Measurements from ENCODE around the gene LZTFL1. TPM values are rescaled to one million over a fixed set of nuclear protein-coding genes. Genes with fewer than 3 reads are reported as not detected.

The LZTFL1 gene
- total RNA-seq, 1 experiment from 2014 or later, result 3.2 TPM

DNA sequence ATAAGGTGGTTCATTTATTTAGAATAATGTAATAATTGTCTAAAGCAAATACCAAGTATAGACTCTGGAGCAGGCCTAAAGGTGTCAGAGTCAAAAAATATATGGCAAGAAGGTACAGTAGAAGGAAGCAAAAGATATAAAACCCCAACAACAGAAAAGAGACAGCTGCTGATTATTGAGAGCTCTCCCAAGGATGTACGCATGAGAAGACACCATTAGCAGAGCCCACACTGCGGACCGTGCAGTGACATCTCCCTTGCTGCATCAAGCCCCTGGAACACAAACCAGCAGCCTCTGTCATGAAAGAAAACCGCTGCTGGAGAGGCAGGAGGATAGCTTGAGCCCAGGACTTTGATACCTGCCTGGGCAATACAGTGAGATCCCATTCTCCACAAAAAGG is 27.6 kb downstream of the LZTFL1 start:
- DNase-seq (ENCODE audit: low spot score), result no peak

DNA sequence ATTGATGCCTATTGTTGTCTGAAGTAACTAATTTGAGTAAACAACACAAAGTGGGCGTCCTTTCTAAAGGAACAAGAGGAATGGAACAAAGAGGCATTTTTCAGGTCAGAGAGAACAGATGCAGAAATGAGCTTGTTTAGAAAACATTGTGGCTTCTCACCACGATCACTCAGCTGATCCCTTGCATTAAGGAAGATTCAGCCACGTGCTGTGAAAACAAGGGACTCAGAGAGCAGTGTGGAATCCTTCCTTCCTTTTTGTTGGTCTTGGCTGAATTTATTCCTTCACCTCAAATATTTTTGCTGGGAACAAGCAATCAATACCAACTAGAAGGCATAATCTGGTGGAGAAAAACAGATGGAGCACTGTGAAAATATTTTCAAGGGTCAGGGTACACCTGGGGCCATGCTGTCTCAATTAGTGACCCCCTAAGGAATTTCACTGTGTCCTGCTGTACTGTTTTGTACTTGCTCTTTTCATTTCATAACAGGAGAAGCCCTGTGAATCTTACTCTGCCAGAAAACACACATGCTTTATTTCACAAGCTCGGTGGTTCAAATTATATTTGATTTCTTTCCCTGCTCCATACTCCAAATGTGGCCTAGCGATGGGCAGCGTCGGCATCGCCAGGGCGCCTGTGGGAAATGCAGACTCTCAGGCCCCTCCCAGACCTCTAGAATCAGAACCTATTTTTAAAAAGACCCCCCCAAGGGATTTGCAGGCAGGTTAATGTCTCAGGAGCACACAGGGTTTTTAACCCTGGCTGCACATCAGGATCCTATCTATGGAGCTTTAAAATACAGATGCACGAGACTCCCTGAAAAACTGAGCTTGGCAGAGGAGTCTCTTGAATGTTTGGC is 34.0 kb downstream of the LZTFL1 start:
- no peak for DNase-seq (ENCODE audit: low spot score)

GRCh38 chr3:45807133-45807532 is 34.8 kb downstream of the LZTFL1 start:
- DNase-seq (ENCODE audit: low spot score), result no peak

DNA sequence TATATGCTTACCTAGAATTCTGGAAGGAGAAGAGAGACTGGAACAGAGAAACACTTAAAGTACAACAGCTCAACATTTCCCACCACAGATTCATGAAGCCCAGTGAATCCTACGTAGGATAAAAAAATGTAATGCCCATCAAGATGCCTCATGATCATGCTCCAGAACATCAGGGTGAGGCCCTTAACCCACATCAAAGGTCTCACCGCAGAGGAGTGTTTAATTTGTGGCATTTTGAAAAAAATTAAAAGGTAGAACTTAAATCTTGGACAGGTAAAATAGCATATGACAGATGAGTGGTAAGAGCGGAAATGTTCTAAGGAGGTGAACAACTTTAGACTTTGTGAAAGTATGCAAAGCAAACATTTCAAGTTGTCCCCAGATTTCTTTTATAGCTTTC is 35.8 kb downstream of the LZTFL1 start:
- peak; percentile 12 for DNase-seq (ENCODE audit: low spot score)

DNA sequence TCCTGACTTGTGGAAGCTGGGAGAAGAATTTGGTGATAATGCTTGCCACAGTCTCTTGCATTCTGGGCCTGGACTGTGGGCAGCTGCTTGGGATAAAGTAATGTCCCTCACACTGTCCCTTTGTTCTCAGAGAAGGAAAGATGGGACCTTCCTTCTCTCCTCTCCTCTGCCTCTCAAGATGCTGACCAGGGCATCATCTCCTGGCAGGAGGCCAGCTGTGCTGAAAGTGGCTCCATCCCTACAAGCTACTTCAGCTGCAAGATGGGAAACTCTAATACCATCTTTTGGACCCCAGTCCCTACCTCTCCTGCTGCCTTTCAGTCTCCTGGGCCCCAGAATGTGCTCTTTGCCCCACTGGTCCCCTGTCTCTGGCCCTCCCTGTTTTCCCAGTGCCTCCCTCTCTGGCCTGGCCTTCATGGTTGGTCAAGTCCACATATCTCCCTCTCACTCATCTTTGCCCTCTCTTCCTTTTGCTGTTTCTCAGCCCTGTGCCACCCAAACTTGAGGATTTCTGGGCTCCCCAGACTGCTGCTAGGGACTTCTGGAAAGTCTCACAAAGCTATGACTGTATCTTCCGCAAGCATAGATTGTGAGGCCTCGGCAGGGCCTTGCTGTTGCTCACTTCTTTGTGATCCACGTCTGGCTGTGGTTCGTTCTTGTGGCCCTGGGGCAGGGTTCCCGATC is 38.5 kb downstream of the LZTFL1 start:
- no peak for DNase-seq (ENCODE audit: low spot score)

DNA sequence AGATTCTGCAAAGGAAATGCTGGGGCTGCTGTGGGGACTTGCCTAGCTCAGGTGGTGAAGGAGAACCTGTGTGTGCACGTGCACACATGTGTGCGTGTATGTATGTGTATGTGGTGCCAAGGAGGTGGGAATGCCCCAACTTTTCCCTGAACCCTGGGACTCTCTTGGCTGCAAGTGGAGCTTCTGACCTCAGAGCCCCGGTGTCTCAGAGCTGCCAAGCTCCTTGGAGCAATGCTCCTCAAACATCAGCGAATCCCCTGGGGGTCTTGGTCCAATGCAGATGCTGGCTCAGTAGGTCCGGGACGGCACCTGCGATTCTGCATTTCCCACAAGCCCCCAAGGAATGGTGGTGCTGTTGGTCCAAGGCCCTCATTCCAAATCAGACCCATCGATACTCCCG is 39.8 kb downstream of the LZTFL1 start:
- DNase-seq (ENCODE audit: low spot score), result no peak

GRCh38 chr3:45800611-45801010 is 41.3 kb downstream of the LZTFL1 start:
- no peak for DNase-seq (ENCODE audit: low spot score)

DNA sequence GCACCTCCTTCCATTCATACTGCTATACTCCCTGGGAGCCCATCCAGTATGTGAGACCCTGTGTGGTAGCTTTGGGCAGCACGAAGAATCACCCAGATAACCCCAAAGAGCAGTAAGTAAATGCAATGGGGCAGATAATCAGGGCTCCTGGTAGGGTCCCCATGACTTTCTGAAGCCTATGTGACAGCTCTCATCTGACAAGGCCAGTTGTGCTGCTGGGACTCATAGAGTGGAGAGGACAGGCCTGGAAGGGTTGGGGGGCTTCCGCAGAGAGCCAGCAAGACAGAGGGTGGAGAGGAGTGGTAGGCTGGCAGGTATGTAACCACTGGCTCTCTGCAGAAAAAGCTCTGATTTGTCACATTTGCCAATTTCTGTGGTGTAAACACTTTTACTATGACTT is 42.3 kb downstream of the LZTFL1 start:
- DNase-seq (ENCODE audit: low spot score), result no peak

- no peak for DNase-seq (ENCODE audit: low spot score)
Observed at GRCh38 chr3:45798034-45798433, 43.9 kb downstream of the LZTFL1 start.

GRCh38 chr3:45796902-45797637 is 44.8 kb downstream of the LZTFL1 start:
- DNase-seq (ENCODE audit: low spot score), result no peak

DNA sequence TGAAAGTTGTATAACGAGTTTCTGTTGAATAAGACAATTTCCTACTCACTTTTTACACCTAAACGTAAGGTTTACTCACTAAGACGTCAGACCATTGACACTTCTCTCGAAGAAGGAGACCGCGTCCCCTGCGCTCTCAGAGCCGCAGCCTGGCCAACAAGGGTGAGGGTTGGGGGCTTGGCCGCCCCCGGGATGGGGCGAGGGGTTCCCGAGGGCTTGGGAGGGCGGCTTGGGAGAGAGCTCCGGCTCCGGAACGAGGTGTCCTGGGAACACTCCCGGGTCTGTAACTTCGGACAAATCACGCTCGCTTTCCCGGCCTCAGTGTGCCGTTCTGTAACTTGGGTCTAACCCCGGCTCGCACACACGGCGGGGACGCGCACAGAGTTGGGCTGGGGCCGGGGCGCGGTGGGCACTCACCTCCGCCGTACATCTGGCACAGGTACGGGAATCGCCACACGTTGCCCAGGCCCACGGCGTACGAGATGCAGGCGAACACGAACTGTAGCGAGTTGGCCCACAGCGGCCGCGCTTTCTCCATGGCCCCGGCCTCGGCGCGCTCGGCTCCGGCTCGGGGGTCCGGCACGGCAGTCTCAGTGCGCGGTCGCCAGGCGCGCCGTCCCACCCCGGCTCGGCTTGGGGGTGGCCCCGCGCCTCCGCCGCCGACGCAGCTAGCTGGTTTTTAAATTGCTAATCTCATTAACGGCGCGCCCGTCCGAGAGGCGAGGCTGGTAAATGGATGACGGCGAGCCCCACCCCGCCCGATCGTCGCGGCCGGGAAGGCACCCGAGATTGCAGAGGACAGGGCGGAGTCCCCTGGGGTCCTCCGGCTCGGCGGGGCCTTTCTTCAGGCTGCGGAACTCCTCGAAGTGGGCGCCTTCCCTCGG is 45.8 kb downstream of the LZTFL1 start, which contains the start of gene SLC6A20:
Gene SLC6A20 (minus strand): TSS at position 655 of the 884 bp plus-strand sequence. CDS start 117 bp downstream, at position 538.
- no peak for DNase-seq (ENCODE audit: low spot score)

- DNase-seq (ENCODE audit: low spot score), result no peak
Observed at GRCh38 chr3:45795509-45795881, 46.4 kb downstream of the LZTFL1 start.

- DNase-seq (ENCODE audit: low spot score), result no peak
Observed at GRCh38 chr3:45794660-45795059, 47.3 kb downstream of the LZTFL1 start.

DNA sequence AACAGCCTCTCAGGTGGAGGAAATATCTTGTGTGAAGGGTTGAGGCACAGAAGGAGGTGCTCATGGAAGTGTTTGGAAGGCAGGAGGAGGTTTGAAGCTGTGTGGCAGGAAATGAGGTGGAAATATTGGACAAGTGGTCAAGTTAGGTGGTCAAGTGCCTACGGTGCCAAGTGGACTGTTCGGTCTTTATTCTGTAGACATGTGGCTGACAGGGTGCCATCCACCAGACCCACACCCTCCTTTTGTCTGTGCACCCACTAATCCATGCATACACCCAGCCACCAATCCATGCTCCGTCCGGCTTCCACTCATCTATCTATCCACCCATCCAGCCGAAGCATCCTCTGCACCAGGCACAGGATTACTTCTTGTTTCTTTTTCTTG is 47.8 kb downstream of the LZTFL1 start:
- DNase-seq (ENCODE audit: low spot score), result no peak

GRCh38 chr3:45793482-45794176 is 48.3 kb downstream of the LZTFL1 start:
- peak; percentile 49 for DNase-seq (ENCODE audit: low spot score)

DNA sequence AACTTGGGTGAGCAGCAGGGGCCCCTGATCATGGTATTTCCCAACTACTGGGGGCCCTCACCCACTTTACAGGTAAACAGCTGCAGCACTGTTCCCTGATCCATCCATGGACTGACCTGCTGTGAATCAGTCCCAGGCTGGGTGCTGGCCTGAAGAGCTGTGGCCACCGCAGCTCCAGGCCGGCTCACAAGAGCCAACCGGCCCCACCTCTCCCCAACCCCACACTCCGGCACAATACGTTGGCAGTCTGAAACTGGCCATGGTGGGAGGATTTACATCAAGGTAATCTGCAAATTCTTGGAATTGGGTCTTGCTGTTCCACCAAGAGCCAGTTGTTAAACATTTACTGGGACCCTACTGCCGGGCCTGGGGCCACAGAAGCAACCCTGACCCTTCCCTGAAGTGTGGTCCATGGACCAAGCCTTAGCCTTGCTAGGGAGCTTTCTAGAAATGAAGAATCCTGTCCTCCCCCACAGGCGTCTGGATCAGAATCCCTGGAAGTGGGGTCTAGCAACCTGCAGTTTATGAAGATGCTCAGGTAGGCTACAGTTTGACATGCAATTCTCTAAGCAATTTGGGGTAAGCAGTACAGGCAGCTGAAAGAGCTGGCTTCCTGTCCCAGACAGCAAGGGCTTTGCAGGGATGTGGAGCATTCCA is 49.3 kb downstream of the LZTFL1 start:
- no peak for DNase-seq (ENCODE audit: low spot score)

GRCh38 chr3:45792036-45792435 is 49.9 kb downstream of the LZTFL1 start:
- no peak for DNase-seq (ENCODE audit: low spot score)

GRCh38 chr3:45790596-45790995 is 51.3 kb downstream of the LZTFL1 start:
- DNase-seq (ENCODE audit: low spot score), result no peak

- DNase-seq (ENCODE audit: low spot score), result no peak
Observed at GRCh38 chr3:45789235-45789812, 52.6 kb downstream of the LZTFL1 start.

DNA sequence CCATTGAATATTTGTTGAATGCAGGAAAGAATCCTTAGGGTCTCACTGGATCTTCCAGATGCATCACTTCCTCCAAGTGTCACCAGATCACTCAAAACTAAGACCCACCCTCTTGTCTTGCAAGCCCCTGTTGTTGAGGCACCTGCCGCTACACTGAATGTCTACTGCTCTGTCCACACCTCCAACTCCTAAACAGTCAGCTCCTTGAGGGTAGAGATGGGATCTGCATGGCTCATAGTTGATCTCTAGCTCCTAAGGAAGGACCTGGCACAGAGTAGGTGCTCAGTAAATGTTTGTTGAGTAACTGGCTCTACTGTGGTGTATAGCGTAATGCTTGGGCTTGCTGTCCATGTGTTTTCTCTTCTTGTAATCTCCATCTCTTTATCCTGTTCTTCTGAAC is 54.4 kb downstream of the LZTFL1 start:
- no peak for DNase-seq (ENCODE audit: low spot score)
